SK-MEL-5 (cell line): ENCODE results near the gene IMPACT. TPM values are rescaled to one million over a fixed set of nuclear protein-coding genes. Genes with fewer than 3 reads are reported as not detected.
A peak's percentile ranks its signal among the peaks of the same experiment; 100 is the strongest.

ENCODE experiments used
- DNase-seq: peaks from one replicate; pipeline ENCODE4 v3.0.0-alpha.2; 2016; ENCODE audit warnings: low read depth, low spot score
- in situ Hi-C: cut with HindIII; loops from 2 replicates; pipeline ENCODE4 v1.10.0; 2016; ENCODE audit warnings: low sequenced_read_pairs, high pct_unique_total_duplicates, low pct_unique_long_range_greater_than_20kb
- total RNA-seq: library from RNA; depleted of rRNA; stranded (reverse); fragments of >200 nt; shearing (Covaris generic); gene quantifications from 2 replicates; pipeline ENCODE4 v1.2.3, GENCODE V29; 2014

IMPACT gene
- total RNA-seq, 1 experiment from 2014 or later: 47.3 TPM

GRCh38 chr18:24465486-24465885, 39.0 kb downstream of the IMPACT start:
- DNase-seq: no peak
- in situ Hi-C loops: no loop called here

- no peak for DNase-seq
- in situ Hi-C loops: no loop called here
Measured at GRCh38 chr18:24466771-24467170, 40.3 kb downstream of the IMPACT start.

- no peak for DNase-seq
- in situ Hi-C loops: no loop called here
Measured at GRCh38 chr18:24470022-24470618, 43.6 kb downstream of the IMPACT start.

GRCh38 chr18:24470805-24471204, 44.3 kb downstream of the IMPACT start:
- in situ Hi-C loops: no loop called here
- no peak for DNase-seq

- no peak for DNase-seq
- in situ Hi-C loops: no loop called here
Measured at GRCh38 chr18:24472591-24472990, 46.1 kb downstream of the IMPACT start.

- in situ Hi-C loops: no loop called here
- DNase-seq: no peak
Measured at GRCh38 chr18:24474406-24474805, 47.9 kb downstream of the IMPACT start.

- in situ Hi-C loops: no loop called here
Measured at GRCh38 chr18:24475926-24476589, 49.6 kb downstream of the IMPACT start.

GRCh38 chr18:24479371-24479770, 52.9 kb downstream of the IMPACT start:
- no peak for DNase-seq
- in situ Hi-C loops: no loop called here

More at GRCh38 chr18:24475926-24476589, 49.6 kb downstream of the IMPACT start:
- DNase-seq: no peak

- DNase-seq: no peak
- in situ Hi-C loops: no loop called here
Measured at GRCh38 chr18:24482821-24483220, 56.4 kb downstream of the IMPACT start.

GRCh38 chr18:24485681-24486080, 59.2 kb downstream of the IMPACT start:
- in situ Hi-C loops: no loop called here
- no peak for DNase-seq

- in situ Hi-C loops: no loop called here
- no peak for DNase-seq
Measured at GRCh38 chr18:24486684-24487083, 60.2 kb downstream of the IMPACT start.

GRCh38 chr18:24488824-24489493, 62.5 kb downstream of the IMPACT start:
- in situ Hi-C loops: no loop called here
- DNase-seq: peak; percentile 60

- in situ Hi-C loops: no loop called here
- peak; percentile 2 for DNase-seq
Measured at GRCh38 chr18:24490539-24490938, 64.1 kb downstream of the IMPACT start.

GRCh38 chr18:24491927-24492834, 65.7 kb downstream of the IMPACT start:
- in situ Hi-C loops: no loop called here

GRCh38 chr18:24494586-24494985, 68.1 kb downstream of the IMPACT start:
- no peak for DNase-seq
- in situ Hi-C loops: no loop called here

More at GRCh38 chr18:24491927-24492834, 65.7 kb downstream of the IMPACT start:
- no peak for DNase-seq

GRCh38 chr18:24497031-24497754, 70.7 kb downstream of the IMPACT start:
- in situ Hi-C loops: no loop called here
- DNase-seq: no peak

GRCh38 chr18:24499814-24500213, 73.3 kb downstream of the IMPACT start:
- in situ Hi-C loops: no loop called here

More at GRCh38 chr18:24499814-24500213, 73.3 kb downstream of the IMPACT start:
- no peak for DNase-seq
